Mesenteric fat pad (tissue), 1 donor: ENCODE results near the gene JPT2. TPM values are rescaled to one million over a fixed set of nuclear protein-coding genes. Genes with fewer than 3 reads are reported as not detected.
"Not testable (repeated sequence)": the region's sequence is repeated elsewhere in the genome, so short reads cannot be mapped to it uniquely, and the experiment has no call there.

Experiments
- DNase-seq: peaks from one replicate; pipeline ENCODE4 v3.0.0-alpha.2; 2020; ENCODE audit warnings: low spot score
- total RNA-seq: library from RNA; stranded (reverse); fragmentation: NEBNext Ultra II Directional; extraction: Animal tissue kit (Norgen Biotek cat#: 25700); gene quantifications from one replicate; pipeline ENCODE4 v1.2.1, GENCODE V29; 2021
- donor health status: DM: yes; HTN: yes; CAD: no.

Gene JPT2
- total RNA-seq, 1 donor from 2014 or later, result 39.0 TPM

DNA sequence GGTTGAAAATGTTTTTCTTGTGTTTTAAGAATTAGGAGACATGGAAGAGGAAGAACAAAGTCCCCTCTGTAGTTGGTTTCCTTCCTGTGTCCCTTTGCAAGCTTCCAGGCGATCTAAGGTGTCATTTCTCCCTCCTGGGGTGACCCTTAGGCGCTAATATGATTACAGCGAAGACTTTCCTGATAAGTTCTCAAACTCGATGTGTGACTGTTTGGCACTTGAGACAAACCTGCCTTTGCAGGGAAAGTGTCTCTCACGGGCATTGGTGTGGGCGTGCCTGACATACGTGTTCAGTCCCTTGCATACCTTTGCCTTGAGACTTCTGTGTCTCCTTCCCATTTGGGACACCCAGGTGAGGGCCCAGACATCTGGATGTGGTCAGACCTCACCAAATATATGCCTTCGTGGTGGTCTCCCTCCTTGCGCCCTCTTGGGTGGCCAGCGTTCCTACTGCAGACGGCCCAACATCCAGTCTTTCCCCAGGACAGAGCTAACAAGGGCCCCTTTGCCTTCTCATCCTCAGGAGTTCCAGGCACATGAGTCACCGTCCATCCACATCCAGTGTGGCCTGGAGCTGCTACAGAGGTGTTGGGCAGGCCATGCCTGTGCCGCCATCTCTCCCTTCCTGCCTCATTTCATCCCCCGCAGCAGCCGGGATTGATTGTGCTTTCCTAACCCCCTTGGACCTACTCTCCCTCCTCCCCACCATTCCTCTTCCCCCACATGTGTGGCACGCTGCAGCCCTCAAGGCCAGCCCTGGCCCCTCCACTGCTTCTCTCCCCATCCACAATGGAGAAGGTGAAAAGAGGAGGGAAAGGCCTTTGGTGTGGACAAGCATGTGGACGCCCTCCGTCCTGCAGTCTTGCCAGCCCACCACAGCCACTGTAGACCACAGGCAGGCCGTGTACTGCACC is 3.1 kb upstream of the JPT2 start:
- no peak for DNase-seq

DNA sequence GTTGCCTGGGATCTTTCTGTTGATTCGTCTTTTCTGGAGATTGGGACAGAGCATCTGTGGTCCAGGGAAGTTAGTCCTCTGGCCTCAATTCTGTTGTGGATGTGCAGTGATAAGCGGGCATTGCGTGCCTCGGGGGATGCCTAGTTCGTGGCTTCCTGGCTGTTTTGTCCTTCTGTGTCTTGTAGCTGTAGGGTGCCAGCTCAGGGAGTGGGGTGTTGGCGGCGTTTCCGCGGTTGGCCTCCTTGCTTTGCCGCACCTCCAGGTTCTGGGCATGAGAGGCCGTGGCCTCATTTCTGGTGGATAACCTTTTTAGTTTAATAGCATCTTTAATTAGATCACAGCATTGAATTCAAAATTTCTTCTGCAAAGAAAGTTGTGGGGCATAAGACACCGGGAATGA is 1.4 kb upstream of the JPT2 start:
- no peak for DNase-seq

DNA sequence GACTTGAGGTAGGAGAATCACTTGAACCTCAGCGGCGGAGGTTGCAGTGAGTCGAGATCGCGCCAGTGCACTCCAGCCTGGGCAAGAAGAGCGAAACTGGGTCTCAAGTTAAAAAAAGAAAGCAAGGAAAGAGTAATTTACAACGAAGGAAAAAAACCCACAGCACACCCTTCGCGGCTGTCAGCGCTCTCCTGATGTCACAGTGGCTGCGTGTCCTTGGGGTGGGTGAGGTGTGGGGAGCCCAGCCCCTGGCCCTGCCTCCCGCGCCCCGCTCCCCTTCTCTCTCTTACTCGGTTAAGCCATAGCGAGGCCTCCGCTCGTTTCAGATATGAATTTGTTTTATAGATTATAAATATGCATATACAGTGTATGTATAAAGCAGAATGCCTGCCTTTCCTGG is 740 bp upstream of the JPT2 start:
- DNase-seq, result no peak

DNA sequence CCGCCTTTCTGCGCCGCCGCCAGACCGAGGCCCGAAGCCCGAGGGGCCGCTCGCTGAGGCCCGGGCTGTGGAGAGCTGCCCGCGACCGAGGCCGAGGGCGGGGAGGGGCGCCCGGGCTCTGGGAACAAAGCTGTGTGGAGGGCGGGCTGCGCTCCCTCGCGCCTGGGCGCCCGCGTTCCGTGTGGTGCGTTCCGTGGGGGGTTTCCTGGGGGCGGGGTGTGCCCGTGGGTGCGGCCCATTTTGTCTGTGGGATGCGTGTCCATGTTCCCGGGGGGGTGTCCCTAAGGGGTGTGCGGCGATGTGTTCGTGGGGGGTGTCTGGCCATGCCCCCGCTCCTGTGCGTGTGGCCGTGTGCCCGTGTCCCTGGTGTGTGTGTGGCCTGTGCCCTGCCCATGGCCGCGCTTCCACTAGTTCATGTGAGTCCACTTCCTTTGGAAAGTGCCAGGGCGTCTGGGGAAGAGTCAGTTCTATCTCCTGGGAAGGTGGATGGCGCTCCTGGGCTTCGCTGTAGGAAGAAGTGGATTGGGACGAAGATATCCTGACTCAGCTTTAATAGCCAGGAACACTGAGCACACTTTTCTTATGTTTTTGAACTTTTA is 520 bp downstream of the JPT2 start:
- no peak for DNase-seq

DNA sequence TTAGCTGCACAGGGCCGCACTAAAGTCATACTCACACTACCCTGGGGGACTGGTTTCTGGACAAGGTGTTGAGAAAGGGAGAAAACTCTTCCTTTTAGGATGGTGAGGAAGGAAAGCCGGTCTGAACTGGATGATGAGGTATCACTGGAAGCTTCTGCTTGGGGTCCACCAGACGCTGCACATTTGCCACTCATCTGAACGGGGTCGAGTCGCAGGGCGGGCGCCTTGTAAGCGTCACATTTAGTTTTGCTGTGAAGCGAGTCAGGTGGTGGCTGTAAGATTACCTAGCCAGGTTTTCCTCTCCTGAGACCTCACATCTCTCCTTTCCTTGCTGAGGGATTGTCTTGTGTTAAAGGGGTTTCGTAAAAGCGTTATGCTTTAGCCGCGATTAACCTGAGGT is 2.3 kb downstream of the JPT2 start:
- no peak for DNase-seq

DNA sequence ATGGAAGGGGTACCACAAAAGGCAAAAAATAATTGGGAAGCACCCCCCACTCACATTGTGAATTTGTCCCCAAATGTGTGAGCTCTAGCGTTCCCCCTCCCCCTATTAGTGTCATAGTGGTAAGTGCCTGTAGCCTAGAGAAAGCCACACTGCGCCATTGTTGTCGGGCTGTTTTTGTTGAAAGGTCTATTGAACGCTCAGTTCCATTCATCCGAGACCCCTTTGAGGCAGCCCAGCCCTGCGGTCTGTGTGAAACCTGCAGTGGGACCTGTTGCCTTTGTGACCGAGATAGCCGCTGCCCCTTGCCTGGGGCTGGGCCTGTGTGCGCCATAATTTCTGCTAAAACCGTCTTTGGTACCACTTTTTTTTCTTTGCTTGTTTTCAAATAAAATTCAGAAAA is 3.0 kb downstream of the JPT2 start:
- DNase-seq, result no peak

DNA sequence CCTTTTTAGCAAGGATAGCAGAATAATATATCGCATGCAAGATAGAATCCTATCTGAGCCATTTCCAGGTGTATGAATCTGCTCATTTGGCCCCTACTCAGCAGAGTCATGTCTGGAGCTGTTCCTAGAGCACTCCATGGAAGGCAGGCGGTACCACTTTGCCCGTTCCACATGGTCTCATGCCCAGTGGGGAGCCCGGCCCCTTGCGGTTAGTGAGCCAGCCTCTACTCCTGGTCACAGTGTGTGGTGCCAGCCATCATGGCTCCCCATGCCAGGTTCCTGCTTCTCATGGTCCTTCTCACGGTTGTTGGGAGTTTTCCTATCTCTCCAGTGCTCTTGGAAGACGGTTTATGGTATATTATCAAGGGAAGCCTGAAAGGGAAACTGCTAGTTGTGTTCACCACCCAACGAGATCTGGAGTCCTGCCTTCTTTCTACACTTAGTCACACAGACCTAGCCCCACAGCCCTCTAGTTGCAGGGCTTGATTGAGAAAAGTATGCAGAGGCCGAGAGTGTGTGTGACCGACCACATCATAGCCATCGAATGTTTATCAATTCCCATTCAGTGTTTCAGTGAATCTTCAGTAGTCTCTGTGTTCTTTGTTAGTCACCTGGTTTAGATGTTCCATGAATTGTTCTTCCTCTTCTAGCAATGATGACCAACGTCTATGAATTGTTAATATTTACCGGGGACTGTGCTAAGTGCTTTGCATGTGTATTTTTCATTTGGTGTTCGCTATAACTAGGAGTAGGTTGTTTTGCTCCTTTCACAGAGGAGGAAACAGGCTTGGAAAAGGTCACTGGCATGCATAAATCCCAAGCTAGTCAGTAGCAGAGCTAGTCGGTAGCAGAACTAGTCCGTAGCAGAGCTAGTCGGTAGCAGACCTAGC is 9.6 kb downstream of the JPT2 start:
- DNase-seq, result no peak

DNA sequence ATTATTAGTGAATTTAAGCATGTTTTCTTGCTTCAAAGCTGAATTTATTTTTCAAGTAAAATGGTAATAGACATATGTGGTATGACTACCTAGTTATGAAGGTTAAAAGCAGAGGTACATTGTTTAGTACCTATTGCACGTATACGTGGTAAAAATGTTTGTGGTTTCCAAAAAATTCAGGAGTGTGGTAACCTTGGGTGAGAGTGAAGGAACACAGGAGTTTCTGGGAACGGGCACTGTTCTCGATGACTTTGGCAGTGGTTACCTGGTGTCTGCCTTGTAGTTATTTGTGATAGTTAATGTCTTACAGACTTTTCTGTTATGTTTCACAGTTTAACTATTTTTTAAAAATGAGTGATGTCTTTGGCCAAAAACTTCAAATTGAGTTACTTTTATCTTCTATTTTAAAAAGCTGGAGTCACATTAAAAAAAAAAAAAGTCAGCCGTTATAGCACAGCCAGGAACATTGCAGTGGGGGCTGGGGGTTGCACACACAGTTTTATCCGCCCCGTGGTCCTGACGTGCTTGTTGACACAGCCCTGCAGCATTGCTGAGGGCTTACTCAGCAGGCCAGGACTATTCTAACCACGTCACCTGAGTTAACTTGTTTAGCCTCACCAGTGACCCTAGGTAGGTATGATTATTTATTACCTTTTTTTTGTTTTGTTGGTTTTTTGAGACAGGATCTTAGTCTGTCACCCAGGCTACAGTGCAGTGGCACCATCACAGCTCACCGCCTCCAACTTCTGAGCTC is 10.9 kb downstream of the JPT2 start:
- DNase-seq, result no peak

DNA sequence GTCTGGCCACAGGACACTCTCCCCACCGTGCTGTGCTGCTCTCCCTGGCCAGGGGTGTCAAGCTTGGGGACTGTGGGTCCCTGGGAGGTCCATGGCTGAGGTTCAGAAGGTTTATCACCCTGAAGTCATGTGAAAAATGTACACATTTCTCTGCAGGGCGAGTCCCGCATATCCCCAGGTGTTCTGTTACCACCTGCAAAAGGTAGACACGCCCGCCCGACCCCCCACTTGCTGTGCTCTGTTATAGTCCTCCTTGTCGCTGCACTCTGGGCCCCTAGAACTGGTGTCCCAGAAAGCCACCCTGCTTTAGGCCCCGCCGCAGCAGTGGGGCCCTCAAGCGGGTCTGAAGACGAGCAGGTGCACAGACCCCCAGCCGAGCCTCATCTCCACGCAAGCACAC is 11.8 kb downstream of the JPT2 start:
- DNase-seq, result no peak

DNA sequence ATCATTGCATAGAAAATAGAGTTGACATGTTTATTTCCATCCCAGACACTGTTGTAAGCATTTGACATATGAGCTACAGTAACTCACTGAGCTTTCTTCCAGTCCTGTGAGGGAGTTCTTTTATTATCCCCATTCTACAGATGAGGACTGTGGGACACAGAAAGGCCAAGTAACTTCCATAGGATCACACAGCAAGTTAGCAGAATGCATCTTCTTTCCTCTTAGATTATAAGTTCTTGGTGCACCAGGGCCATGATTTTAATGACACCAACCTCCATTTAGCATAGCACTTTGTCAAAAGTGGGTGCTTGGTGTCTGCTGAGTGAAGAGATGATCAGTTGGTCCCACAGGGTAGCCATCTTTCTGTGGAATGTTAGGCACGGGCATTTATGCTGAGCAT is 12.7 kb downstream of the JPT2 start:
- no peak for DNase-seq

DNA sequence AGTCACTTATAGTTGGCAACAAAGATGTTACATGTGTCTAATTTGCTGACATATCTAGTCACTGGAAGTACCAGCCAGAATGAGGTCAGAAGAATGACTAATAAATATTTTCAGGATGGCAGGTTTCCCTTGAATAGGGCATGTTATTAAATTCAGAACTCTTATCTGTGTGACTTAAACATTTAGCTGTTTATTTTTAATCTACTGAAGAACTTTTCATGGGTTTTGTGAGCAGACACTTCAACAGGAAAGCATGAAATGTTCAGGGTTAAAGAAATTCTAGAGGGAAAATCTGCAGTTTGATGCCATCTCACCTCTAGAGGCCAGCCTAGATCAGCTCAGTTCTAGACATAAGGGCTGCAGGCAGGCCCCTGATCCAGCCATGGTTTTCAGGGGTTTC is 13.2 kb downstream of the JPT2 start:
- no peak for DNase-seq

DNA sequence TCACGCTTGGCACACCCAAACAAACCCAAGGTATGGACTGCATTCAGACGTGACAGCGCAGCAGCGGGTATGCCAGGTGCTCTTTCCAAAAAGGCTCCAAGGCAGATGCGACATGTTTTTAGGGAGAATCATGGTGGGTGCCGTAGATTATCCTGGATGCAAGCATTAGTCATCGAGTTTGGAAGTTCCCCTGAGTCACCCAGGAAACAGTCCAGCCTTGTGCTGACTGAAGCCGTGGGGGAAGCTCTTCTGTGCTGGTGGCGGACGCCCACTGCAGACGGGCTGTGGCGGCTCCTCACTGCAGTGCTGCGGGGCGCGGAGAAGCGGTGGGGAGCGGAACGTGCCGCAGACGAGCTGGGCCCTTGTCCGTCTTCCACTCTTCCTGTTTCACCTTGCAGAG is 13.9 kb downstream of the JPT2 start:
- DNase-seq, result no peak

DNA sequence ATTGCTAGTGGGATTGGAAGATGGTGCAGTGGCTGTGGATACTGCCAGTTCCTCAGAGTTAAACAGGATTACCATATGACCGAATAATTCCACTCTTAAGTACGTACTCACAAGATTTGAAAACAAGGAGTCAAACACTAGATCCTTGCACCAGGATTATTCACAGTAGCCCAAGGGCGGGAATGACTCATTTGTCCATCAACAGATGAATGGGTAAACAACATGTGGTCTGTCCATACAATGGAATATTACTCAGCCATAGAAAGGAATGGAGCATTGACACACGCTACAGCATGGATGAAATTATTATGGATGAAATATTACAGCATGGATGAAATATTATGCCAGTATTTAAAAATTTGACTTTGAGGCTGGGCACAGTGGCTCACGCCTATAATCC is 18.8 kb downstream of the JPT2 start:
- DNase-seq, result no peak

DNA sequence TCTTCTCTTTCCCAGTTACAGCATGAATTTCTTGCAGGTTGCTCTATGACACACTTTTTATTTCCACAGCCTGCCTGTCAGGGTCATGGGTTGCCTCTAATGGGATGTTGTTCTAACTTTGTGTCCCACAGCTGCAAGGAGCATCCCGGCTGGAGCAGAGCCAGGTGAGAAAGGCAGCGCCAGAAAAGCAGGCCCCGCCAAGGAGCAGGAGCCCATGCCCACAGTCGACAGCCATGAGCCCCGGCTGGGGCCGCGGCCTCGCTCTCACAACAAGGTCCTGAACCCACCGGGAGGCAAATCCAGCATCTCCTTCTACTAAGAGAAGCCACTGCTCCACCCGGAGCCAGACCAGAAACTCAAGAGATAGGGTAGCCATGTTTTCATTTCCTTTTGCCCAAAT is 20.6 kb downstream of the JPT2 start:
- no peak for DNase-seq

DNA sequence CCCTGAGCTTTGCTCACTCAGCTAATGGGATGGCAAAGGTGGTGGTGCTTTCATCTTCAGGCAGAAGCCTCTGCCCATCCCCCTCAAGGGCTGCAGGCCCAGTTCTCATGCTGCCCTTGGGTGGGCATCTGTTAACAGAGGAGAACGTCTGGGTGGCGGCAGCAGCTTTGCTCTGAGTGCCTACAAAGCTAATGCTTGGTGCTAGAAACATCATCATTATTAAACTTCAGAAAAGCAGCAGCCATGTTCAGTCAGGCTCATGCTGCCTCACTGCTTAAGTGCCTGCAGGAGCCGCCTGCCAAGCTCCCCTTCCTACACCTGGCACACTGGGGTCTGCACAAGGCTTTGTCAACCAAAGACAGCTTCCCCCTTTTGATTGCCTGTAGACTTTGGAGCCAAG is 22.2 kb downstream of the JPT2 start:
- DNase-seq, result no peak

DNA sequence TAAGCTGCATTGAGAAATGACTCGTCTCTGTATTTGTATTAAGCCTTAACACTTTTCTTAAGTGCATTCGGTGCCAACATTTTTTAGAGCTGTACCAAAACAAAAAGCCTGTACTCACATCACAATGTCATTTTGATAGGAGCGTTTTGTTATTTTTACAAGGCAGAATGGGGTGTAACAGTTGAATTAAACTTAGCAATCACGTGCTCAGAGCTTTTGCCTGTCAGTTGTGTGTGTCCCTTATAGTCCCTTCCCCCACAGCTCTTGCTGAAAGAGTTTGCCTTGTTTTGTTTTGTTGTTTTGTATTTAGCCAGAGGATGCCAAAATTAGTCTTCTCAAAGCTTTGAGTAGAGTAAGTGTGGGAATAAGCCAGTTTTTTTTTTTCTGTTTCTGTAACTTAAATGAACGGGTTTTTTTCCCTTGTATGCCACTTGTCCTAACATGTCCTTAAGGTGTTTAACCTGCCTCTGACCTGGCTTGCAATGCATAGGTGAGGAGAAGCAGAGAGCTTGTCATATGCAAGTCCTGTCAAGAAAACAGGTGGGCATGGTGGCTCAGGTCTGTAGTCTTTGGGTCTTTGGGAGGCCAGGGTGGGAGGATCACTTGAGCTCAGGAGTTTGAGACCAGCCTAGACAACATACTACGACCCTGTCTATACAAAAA is 23.3 kb downstream of the JPT2 start:
- DNase-seq, result no peak

DNA sequence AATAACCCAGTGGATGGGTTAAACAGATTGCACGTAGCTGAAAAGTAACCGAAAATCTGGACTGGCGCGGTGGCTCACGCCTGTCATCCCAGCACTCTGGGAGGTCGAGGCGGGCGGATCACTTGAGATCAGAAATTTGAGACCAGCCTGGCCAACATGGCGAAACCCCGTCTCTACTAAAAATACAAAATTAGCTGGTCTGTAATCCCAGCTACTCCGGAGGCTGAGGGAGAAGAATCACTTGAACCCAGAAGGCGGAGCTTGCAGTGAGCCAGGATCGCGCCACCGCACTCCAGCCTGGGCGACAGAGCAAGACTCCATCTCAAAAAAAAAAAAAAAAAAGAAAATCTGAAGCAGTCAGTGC is 27.2 kb downstream of the JPT2 start:
- not testable (repeated sequence) for DNase-seq

DNA sequence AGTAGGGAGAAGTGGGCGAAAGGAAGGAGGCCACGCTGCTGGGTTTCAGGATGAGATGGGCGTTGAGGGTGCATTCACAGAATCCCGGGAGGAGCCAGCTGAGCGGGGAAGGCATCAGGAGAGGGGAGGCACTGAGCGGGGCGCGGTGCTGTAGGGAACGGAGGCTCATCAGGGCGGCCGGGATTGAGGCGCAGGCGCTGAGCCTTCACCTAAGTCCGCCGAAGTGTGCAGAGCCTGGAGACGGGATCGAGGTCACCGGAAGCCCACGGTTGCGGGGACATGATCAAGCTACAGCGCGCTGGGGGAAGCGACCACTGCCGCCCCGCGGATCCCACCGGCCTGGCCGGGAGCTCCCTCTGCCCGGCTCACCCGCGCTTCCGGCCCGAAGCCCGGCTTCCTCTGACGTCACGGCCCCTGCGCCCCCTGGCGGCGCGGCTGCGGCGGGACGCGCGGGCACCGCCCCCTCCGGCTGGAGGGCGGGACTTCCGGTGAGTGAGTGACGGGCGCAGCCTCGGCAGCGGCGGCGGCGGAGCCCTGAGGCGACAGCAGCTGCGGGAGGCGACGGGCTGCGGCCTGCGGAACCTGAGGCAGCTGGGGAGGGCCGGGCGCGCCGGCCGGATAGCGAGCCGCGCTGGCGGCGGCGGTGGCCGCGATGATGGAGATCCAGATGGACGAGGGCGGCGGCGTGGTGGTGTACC is 27.8 kb downstream of the JPT2 start, which contains the start of gene MAPK8IP3:
TSS of gene MAPK8IP3 (plus strand) at position 508 of the 698 bp plus-strand sequence. CDS start at position 653, 145 bp downstream.
- DNase-seq, result peak; percentile 99

DNA sequence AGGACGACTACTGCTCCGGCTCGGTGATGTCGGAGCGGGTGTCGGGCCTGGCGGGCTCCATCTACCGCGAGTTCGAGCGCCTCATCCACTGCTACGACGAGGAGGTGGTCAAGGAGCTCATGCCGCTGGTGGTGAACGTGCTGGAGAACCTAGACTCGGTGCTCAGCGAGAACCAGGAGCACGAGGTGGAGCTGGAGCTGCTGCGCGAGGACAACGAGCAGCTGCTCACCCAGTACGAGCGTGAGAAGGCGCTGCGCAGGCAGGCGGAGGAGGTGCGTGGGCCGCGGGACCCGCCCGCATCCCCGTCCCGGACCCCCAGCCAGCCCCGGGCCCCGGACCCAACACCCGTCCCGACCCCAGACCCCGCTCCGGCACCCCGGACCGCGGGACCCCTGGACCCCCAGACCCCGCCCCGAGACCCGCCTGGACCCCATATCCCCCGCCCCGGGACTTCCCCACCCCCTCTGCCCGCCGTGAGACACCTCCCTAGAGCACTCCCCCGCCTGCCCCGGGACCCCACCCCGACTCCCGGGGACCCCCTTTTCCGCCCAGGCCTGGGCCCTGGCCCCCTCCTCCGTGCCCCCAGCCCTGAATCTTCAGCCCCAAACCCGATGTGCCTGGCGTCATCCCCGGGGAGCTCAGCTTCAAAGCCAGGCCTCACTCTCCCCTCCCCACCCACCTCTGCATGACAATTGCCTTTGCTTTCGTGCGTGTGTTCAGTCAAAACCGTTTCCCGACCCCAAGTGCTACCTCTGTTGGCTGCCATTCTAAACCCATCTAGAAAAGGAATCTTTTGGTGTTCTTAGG is 28.5 kb downstream of the JPT2 start:
- DNase-seq, result no peak
